Activated CD4-positive, alpha-beta T cell treated with anti-CD3 and anti-CD28 coated beads, Interleukin-2, amount 50 U/mL, for 48 hours (primary cell): Measurements from ENCODE around the gene PGAM2.

Experiments
- DNase-seq, 2 experiments: peaks; one replicate each; pipeline ENCODE4 v3.0.0-alpha.2; 2020

PGAM2 gene

DNA sequence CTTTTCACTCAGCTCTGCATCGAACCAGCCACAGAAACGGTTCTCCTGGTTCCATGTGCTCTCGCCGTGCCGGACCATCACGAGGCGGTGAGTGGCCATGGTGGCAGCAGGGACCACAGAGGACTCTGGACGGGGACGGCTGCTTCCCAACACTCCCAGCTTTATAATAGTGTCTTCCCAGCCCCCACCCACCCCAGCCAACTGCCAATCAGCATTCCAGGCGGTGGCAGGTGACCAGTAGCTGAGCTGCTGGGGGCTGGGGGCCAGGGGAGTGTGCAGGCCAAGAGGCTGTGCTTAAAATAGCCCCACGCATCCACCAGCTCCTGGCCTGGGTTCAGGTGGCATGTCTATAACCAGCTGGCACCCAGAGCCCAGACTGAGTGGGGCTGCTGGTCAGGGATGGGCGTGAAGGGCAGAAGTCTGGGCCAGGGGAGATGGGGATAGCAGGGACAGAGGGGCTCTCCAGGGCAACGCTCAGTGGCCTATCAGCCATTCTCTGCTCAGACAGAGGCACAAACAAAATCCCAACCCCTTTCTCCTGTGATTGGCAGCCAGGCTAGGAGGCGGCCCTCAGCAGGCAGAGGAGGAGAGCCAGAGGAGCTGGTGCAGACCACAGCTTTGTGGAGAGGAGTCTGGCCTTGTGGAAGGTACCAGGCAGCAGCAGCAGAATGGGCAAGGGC is at the start of gene PGAM2:
TSS of gene PGAM2 (minus strand) at position 137 of the 680 bp plus-strand sequence. CDS start at position 99, 38 bp downstream.
- DNase-seq, result peak; percentile 34 to 36

- DNase-seq, result no peak
Observed at GRCh38 chr7:44114586-44115310, 49.4 kb upstream of the PGAM2 start.

- no peak for DNase-seq
Observed at GRCh38 chr7:44113764-44114354, 48.5 kb upstream of the PGAM2 start.

DNA sequence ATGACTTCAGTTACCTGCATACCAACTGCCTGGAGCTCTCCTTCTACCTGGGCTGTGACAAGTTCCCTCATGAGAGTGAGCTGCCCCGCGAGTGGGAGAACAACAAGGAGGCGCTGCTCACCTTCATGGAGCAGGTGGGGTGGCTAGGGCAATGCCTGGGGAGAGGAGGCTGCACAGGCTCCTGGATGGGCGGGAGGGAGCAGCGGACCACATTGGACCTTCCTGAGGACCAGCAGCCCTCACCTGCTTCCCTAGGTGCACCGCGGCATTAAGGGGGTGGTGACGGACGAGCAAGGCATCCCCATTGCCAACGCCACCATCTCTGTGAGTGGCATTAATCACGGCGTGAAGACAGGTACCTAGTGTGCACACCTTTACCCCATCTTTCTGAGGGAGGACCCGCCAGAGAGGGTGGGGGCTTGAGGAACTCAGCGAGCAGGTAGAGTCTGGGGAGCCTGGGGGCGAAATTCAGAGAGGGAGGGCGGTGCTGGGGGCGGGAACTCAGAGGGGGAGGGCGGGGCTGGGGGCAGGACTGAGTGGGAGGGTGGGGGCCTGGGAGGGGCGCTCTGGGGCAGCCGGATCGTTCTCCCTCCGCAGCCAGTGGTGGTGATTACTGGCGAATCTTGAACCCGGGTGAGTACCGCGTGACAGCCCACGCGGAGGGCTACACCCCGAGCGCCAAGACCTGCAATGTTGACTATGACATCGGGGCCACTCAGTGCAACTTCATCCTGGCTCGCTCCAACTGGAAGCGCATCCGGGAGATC is 47.8 kb upstream of the PGAM2 start:
- DNase-seq, result no peak

- DNase-seq, result no peak
Observed at GRCh38 chr7:44112231-44112996, 47.0 kb upstream of the PGAM2 start.

DNA sequence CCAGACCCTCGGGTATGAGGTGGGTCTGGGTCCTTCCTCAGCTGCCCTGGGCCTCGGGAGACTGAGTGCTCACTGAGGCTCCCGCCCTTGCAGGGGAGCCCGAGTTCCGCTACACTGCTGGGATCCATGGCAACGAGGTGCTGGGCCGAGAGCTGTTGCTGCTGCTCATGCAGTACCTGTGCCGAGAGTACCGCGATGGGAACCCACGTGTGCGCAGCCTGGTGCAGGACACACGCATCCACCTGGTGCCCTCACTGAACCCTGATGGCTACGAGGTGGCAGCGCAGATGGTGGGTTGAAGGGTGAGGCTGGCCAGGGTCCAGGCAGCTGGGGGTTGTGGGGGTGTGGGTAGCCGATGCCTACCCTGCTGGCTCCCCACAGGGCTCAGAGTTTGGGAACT is 46.4 kb upstream of the PGAM2 start:
- DNase-seq, result no peak

- no peak for DNase-seq
Observed at GRCh38 chr7:44110719-44111635, 45.6 kb upstream of the PGAM2 start.

- no peak for DNase-seq
Observed at GRCh38 chr7:44109991-44110390, 44.6 kb upstream of the PGAM2 start.

GRCh38 chr7:44108768-44109750 is 43.7 kb upstream of the PGAM2 start:
- DNase-seq, result no peak

- DNase-seq, result no peak
Observed at GRCh38 chr7:44107961-44108767, 42.8 kb upstream of the PGAM2 start.

- no peak for DNase-seq
Observed at GRCh38 chr7:44107116-44107960, 42.0 kb upstream of the PGAM2 start.

GRCh38 chr7:44106311-44107065 is 41.1 kb upstream of the PGAM2 start:
- no peak for DNase-seq

DNA sequence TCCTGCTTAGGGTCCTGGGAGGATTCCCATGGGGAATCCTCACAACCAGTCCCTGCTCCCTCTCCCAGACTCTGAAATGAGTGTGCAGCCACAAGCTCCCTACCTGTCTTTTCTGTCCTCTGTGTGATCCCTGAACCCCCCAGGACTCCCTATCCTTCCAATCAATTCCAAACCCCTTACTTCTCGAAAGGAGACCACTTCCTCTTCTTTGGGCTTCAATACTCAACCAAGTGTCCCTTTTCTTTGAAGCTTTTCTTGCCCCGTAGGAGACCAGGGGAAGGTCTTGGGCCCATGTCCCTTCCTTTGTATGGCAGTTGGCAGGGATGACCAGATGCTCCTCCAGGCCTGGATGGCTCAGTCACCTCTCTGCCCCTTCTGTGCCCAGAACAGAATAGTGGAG is 40.5 kb upstream of the PGAM2 start:
- DNase-seq, result no peak

- no peak for DNase-seq
Observed at GRCh38 chr7:44104860-44105771, 39.7 kb upstream of the PGAM2 start.

DNA sequence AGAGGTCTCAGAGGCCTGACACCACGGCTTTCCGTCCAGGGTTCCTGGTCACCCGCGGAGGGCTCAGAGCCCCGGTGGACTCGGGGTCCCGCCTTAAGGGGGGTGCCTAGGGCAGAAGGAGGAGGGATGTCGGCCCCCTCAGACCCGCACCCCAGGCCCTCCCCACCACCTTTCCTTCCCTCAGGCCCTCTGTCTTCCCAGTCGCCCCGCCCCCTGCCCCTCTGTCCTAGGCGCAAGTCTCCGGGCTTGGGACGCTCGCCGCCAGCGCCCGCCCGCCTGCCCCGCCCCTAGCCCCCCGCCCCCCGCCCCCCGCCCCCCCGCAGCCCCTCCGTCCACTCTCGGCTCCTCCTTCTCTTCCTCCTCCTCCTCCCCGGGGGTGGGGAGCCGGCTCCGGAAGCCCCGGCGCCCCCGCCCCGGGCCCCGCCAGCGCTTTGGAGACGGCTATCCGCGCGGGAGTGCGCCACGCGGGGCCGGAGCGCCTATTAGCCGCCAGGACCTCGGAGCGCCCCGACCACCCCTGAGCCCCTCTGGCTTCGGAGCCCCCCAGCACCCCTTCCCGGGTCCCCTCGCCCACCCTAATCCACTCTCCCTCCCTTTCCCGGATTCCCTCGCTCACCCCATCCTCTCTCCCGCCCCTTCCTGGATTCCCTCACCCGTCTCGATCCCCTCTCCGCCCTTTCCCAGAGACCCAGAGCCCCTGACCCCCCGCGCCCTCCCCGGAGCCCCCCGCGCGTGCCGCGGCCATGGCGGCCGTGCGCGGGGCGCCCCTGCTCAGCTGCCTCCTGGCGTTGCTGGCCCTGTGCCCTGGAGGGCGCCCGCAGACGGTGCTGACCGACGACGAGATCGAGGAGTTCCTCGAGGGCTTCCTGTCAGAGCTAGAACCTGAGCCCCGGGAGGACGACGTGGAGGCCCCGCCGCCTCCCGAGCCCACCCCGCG is 38.8 kb upstream of the PGAM2 start, which contains the start of gene AEBP1:
TSS of gene AEBP1 (plus strand) at position 423 of the 937 bp plus-strand sequence. CDS start at position 744, 321 bp downstream.
- DNase-seq, result peak in 1 of 2 experiments; percentile 31
